Glutamatergic neuron (in vitro differentiated cells): ENCODE results near the gene WFIKKN1. TPM values are rescaled to one million over a fixed set of nuclear protein-coding genes. Genes with fewer than 3 reads are reported as not detected.

ENCODE experiments used
- DNase-seq: peaks from one replicate; pipeline ENCODE4 v3.0.0; 2022
- H3K27ac Mint-ChIP-seq: one replicate; pipeline ENCODE4 v1.8.0; 2020; ENCODE audit warnings: mild to moderate bottlenecking, mixed read lengths, inconsistent platforms; ENCODE audit not compliant: unreplicated experiment
- H3K27me3 Mint-ChIP-seq: one replicate; pipeline ENCODE4 v1.8.0; 2020; ENCODE audit warnings: mild to moderate bottlenecking, moderate library complexity, mixed read lengths, inconsistent platforms; ENCODE audit not compliant: unreplicated experiment
- H3K36me3 Mint-ChIP-seq: one replicate; pipeline ENCODE4 v1.8.0; 2020; ENCODE audit warnings: mild to moderate bottlenecking, mixed read lengths, inconsistent platforms; ENCODE audit not compliant: unreplicated experiment
- H3K4me1 Mint-ChIP-seq: one replicate; pipeline ENCODE4 v1.8.0; 2020; ENCODE audit warnings: mild to moderate bottlenecking, low read depth, mixed read lengths, inconsistent platforms; ENCODE audit not compliant: unreplicated experiment
- H3K4me3 Mint-ChIP-seq: one replicate; pipeline ENCODE4 v1.8.0; 2020; ENCODE audit warnings: mild to moderate bottlenecking, mixed read lengths, inconsistent platforms; ENCODE audit not compliant: unreplicated experiment
- H3K9me3 Mint-ChIP-seq: one replicate; pipeline ENCODE4 v1.8.0; 2020; ENCODE audit warnings: mild to moderate bottlenecking, moderate library complexity, mixed read lengths, inconsistent platforms; ENCODE audit not compliant: unreplicated experiment
- total RNA-seq: library from RNA; stranded (reverse); fragmentation: NEBNext Ultra II Directional; extraction: Animal tissue kit (Norgen Biotek cat#: 25700); gene quantifications from one replicate; pipeline ENCODE4 v1.2.1, GENCODE V29; 2021; ENCODE audit not compliant: unreplicated experiment
- TF ChIP-seq, protein P1 (sequence below): fragments of 200-600 bp; sonication (generic); IDR thresholded peaks from one replicate; pipeline ENCODE4 v1.5.0; 2021; ENCODE audit not compliant: partially characterized antibody, unreplicated experiment

The WFIKKN1 gene
- total RNA-seq, 1 donor from 2014 or later = 61.9 TPM

DNA sequence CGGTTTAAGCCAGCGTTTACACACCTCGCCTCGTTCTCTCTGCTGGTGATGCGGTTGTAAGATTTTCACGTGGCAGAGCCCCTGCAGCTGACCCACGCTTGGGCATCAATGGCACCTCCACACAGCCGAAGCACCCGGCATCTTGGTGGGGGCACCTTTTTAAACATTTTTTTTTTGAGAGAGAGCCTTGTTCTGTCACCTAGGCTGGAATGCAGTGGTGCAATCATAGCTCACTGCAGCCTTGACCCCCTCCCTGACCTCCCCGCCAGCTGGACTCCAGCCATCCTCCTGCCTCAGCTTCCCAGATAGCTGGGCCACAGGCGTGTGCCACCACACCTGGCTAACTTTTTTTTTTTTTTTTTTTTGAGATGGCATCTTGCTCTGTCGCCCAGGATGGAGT, 23.2 kb downstream of the WFIKKN1 start:
- TF ChIP-seq, protein P1, sequence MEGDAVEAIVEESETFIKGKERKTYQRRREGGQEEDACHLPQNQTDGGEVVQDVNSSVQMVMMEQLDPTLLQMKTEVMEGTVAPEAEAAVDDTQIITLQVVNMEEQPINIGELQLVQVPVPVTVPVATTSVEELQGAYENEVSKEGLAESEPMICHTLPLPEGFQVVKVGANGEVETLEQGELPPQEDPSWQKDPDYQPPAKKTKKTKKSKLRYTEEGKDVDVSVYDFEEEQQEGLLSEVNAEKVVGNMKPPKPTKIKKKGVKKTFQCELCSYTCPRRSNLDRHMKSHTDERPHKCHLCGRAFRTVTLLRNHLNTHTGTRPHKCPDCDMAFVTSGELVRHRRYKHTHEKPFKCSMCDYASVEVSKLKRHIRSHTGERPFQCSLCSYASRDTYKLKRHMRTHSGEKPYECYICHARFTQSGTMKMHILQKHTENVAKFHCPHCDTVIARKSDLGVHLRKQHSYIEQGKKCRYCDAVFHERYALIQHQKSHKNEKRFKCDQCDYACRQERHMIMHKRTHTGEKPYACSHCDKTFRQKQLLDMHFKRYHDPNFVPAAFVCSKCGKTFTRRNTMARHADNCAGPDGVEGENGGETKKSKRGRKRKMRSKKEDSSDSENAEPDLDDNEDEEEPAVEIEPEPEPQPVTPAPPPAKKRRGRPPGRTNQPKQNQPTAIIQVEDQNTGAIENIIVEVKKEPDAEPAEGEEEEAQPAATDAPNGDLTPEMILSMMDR = no peak
- Mint-ChIP-seq H3K27ac (no peak overlapping the region), H3K27me3 (no peaks in the 10 kb centered on the region), H3K4me3 (no peak overlapping the region), H3K9me3 (no peaks in the 10 kb centered on the region), H3K4me1 (no peaks in the 10 kb centered on the region), H3K36me3 (no peaks in the 10 kb centered on the region)
- DNase-seq = no peak

DNA sequence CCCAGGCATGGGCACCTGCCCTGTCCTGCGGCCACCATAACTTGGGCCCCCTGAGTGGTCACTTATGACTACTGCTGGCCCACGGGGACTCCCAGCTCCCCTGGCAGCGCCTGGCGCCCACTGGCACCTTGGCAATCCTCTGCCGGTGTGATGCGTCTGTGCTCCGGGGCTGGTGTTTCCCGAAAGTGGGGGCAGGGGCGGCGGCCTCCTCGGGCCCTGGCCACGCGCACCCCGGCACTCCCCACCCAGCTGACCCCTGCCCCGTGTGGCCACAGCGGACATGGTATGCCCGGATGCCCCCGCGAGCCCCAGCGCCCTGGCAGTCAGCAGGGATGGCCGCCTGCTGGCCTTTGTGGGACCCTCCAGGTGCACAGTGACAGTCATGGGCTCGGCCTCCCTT, 26.7 kb downstream of the WFIKKN1 start:
- H3K36me3 Mint-ChIP-seq = no peaks in the 10 kb centered on the region

DNA sequence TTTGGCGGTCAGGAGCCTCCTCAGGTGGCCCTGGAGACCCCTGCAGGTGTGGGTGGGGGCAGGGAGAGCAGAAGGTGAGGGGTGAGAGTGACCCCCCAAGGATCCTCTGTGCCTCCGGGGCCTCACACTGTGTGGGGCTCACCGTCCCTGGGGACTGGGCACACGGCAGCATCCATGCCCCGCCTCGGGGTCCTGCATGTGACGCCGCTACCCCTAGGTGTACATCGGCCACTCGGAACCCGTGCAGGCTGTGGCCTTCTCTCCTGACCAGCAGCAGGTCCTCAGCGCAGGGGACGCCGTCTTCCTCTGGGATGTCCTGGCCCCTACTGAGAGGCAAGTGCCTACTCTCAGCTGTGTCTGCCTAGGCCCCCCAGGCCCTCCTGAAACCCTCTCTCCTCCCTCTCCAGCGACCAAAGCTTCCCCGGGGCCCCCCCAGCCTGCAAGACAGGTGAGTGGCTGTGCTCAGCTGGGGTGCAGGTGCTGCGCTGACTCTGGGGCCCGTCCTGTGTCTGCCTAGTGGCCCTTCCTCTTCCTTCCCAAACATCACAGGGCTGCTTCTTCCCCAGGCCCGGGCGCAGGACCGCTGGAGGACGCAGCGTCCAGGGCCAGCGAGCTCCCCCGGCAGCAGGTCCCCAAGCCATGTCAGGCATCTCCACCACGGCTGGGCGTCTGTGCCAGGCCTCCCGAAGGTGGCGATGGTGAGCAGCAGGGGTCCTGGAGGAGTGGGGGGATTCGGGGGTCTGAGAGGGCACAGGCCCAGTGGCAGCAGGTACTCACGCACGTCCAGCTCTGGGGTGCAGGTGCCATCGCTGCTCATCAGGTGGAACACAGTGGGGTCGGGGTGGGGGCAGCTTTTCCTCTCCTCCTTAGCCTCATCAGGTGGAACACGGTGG, 28.1 kb downstream of the WFIKKN1 start:
- Mint-ChIP-seq H3K36me3 (no peaks in the 10 kb centered on the region), H3K9me3 (no peaks in the 10 kb centered on the region), H3K4me3 (no peak overlapping the region), H3K4me1 (peaks cover 1% of the 10 kb centered on the region), H3K27ac (no peak overlapping the region), H3K27me3 (peaks cover 5% of the 10 kb centered on the region)
- TF ChIP-seq, protein P1 = no peak
- no peak for DNase-seq

More for the DNA sequence above, 26.7 kb downstream of the WFIKKN1 start:
- Mint-ChIP-seq H3K9me3 (no peaks in the 10 kb centered on the region), H3K4me1 (no peaks in the 10 kb centered on the region), H3K27ac (no peak overlapping the region), H3K4me3 (no peak overlapping the region), H3K27me3 (peaks cover 1% of the 10 kb centered on the region)
- TF ChIP-seq, protein P1 = no peak
- DNase-seq = no peak

DNA sequence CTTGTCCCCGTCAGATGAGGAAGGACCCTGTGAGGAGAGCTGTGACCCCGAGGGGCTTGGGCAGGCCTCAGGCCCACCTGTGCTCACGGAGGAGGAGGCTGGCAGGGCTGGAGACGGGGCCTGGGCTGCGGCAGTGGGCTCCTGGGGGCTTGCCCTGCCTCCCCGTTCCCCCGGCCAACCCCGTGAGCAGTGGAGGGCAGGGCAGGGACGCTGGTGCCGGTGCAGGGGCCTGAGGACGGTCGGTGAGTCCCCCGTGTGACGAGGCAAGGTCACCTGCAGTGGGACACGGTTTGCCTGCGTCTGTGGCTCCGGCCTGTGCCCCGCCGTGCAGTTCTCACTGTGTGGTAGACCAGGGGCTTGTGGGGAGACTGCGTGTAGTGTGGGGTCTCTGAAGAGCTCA, 28.8 kb downstream of the WFIKKN1 start:
- TF ChIP-seq, protein P1 = no peak
- peaks cover 2% of the 10 kb centered on the region for H3K9me3 Mint-ChIP-seq
- peaks cover 1% of the 10 kb centered on the region for H3K4me1 Mint-ChIP-seq
- peaks cover 5% of the 10 kb centered on the region for H3K27me3 Mint-ChIP-seq
- no peaks in the 10 kb centered on the region for H3K36me3 Mint-ChIP-seq
- DNase-seq = no peak
- H3K27ac Mint-ChIP-seq = no peak overlapping the region
- H3K4me3 Mint-ChIP-seq = no peak overlapping the region

DNA sequence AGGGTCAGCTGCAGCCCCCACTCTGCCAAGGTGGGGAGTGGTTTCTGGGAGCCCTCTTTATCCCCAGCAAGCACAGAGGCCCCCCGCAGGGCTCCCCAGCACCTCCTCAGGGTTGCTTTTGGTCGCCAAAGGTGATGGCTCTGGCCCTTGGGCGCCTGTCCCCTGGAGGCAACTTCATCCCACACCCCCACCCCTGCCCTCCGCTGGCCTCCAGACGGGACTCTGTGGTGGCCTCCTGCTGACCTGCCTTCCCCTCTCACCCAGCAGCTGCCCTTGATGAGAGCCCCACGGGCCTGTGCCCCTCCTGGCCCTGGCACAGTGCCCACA, 29.3 kb downstream of the WFIKKN1 start:
- no peak for DNase-seq
- Mint-ChIP-seq H3K27ac (no peak overlapping the region), H3K4me1 (peaks cover 1% of the 10 kb centered on the region), H3K36me3 (no peaks in the 10 kb centered on the region), H3K4me3 (no peak overlapping the region), H3K27me3 (peaks cover 5% of the 10 kb centered on the region), H3K9me3 (peaks cover 2% of the 10 kb centered on the region)
- TF ChIP-seq, protein P1 = no peak
